Osteocyte (in vitro differentiated cells): Measurements from ENCODE around the gene ULK2. TPM values are rescaled to one million over a fixed set of nuclear protein-coding genes. Genes with fewer than 3 reads are reported as not detected.

Experiments used
- DNase-seq: peaks from one replicate; pipeline ENCODE4 v3.0.0; 2021; ENCODE audit warnings: mixed read lengths; ENCODE audit not compliant: unreplicated experiment; ENCODE audit errors: extremely low spot score
- H3K27ac Mint-ChIP-seq: one replicate; pipeline ENCODE4 v1.8.0; 2021; ENCODE audit warnings: mild to moderate bottlenecking, mixed read lengths; ENCODE audit not compliant: unreplicated experiment
- H3K27me3 Mint-ChIP-seq: one replicate; pipeline ENCODE4 v1.8.0; 2021; ENCODE audit warnings: mixed read lengths; ENCODE audit not compliant: unreplicated experiment
- H3K36me3 Mint-ChIP-seq: one replicate; pipeline ENCODE4 v1.8.0; 2021; ENCODE audit warnings: mixed read lengths; ENCODE audit not compliant: unreplicated experiment
- H3K4me1 Mint-ChIP-seq: one replicate; pipeline ENCODE4 v1.8.0; 2021; ENCODE audit warnings: mixed read lengths; ENCODE audit not compliant: unreplicated experiment
- H3K4me3 Mint-ChIP-seq: one replicate; pipeline ENCODE4 v1.8.0; 2021; ENCODE audit warnings: mild to moderate bottlenecking, moderate library complexity, mixed read lengths; ENCODE audit not compliant: unreplicated experiment
- H3K9me3 Mint-ChIP-seq: one replicate; pipeline ENCODE4 v1.8.0; 2021; ENCODE audit warnings: mixed read lengths; ENCODE audit not compliant: unreplicated experiment
- long read RNA-seq: library from polyadenylated mRNA; unstranded; transcript quantifications from one replicate; pipeline ENCODE4 v2.0.0, GENCODE V29; 2021
- total RNA-seq: library from RNA; stranded (reverse); gene quantifications from 2 replicates; pipeline ENCODE4 v1.2.1, GENCODE V29; 2021
- TF ChIP-seq, protein P1 (sequence below): fragments of 200-600 bp; sonication (generic); IDR thresholded peaks from 2 replicates; pipeline ENCODE4 v1.5.0; 2021; ENCODE audit warnings: antibody characterized with exemption, mild to moderate bottlenecking, moderate library complexity

Gene ULK2
- total RNA-seq: 32.6 and 33.3 TPM in 2 replicates
- long read RNA-seq, partial matches to known transcripts: 24 of 26 reads
- long read RNA-seq, other reads (novel, unspliced or antisense): 2 of 26 reads

DNA sequence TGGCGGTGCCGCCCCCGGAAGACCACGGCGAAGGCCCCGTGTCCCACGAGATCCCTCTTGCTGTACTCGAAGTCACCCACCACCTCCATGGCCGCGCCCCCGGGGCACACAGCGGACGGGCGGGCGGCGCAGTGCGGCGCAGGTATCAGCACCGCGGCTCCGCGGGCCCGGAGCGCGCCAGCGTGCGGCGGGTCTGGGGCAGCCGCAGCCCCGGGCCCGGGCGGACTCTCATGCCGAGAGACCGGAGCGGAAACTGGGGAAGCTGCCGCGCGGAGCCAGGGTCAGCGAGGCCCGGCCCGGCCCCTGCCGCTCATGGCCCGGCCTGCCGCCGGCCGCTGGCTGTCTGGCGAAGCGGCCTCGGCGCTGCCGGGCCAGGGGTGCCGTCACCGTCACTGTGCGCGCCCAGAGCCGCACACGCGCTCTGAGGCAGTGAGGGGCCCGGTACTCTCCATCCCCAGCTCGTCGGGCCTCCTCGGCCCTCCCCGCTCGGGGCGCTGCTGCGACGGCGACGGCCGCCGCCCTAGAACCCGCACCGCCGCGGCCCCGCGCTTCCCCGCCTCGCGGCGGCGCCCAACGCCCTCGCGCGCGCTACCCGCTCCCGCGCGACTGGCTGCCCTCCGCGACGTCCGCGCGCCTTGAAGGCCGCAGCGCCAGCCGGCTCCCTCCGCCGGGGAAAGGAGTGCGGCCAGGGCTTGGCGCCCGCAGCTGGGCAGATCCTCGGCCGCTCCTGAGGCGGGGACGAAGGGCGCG, at the start of gene ULK2:
Gene ULK2, minus strand, starts transcription at position 608 of the 750 bp plus-strand sequence. Its CDS starts 519 bp downstream, at position 89.
- DNase-seq: peak; percentile 90
- TF ChIP-seq, protein P1, sequence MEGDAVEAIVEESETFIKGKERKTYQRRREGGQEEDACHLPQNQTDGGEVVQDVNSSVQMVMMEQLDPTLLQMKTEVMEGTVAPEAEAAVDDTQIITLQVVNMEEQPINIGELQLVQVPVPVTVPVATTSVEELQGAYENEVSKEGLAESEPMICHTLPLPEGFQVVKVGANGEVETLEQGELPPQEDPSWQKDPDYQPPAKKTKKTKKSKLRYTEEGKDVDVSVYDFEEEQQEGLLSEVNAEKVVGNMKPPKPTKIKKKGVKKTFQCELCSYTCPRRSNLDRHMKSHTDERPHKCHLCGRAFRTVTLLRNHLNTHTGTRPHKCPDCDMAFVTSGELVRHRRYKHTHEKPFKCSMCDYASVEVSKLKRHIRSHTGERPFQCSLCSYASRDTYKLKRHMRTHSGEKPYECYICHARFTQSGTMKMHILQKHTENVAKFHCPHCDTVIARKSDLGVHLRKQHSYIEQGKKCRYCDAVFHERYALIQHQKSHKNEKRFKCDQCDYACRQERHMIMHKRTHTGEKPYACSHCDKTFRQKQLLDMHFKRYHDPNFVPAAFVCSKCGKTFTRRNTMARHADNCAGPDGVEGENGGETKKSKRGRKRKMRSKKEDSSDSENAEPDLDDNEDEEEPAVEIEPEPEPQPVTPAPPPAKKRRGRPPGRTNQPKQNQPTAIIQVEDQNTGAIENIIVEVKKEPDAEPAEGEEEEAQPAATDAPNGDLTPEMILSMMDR: peak; percentile 11
- no peaks in the 10 kb centered on the region for H3K27me3 Mint-ChIP-seq
- peak within 1 kb of the TSS; percentile 88 for H3K4me3 Mint-ChIP-seq
- peak within 1 kb of the TSS; percentile 69 for H3K27ac Mint-ChIP-seq
- peaks cover 6% of the 10 kb centered on the region for H3K36me3 Mint-ChIP-seq
- H3K4me1 Mint-ChIP-seq: peaks cover 16% of the 10 kb centered on the region
- H3K9me3 Mint-ChIP-seq: no peaks in the 10 kb centered on the region

- H3K27me3 Mint-ChIP-seq: no peaks in the 10 kb centered on the region
- H3K4me3 Mint-ChIP-seq: no peak overlapping the region
- no peak for DNase-seq
- H3K4me1 Mint-ChIP-seq: no peaks in the 10 kb centered on the region
- no peak overlapping the region for H3K27ac Mint-ChIP-seq
- TF ChIP-seq, protein P1: no peak
- no peaks in the 10 kb centered on the region for H3K9me3 Mint-ChIP-seq
- H3K36me3 Mint-ChIP-seq: peaks cover 49% of the 10 kb centered on the region
Observed at GRCh38 chr17:19915245-19915978, 47.7 kb upstream of the ULK2 start.

GRCh38 chr17:19911033-19911432, 43.3 kb upstream of the ULK2 start:
- no peak for DNase-seq
- Mint-ChIP-seq H3K4me1 (no peaks in the 10 kb centered on the region), H3K9me3 (no peaks in the 10 kb centered on the region), H3K36me3 (peaks cover 54% of the 10 kb centered on the region), H3K4me3 (no peak overlapping the region), H3K27me3 (no peaks in the 10 kb centered on the region), H3K27ac (no peak overlapping the region)
- TF ChIP-seq, protein P1: no peak

DNA sequence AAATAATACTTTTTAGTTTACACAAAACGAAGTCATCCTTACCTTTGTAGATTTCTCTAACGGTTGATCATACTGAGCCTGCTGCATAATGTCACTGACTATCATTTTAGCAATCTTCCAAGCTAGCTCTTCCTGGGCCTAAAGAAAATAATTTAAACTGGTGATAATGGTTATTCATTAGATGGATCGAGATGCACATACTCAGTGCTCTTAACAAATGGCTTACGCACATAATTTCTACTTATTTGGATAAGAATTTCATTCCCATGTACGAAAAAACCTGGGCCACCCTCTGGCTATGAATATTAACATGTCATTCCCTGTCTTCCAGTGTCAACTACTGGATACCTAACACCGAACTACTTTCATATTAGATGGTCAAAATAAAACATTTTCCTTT, 41.4 kb upstream of the ULK2 start:
- TF ChIP-seq, protein P1: no peak
- Mint-ChIP-seq H3K4me1 (no peaks in the 10 kb centered on the region), H3K36me3 (peaks cover 51% of the 10 kb centered on the region), H3K27ac (no peak overlapping the region), H3K4me3 (no peak overlapping the region), H3K27me3 (no peaks in the 10 kb centered on the region), H3K9me3 (no peaks in the 10 kb centered on the region)
- DNase-seq: no peak

- no peaks in the 10 kb centered on the region for H3K27me3 Mint-ChIP-seq
- peak; percentile 64 for DNase-seq
- TF ChIP-seq, protein P1: no peak
- no peaks in the 10 kb centered on the region for H3K4me1 Mint-ChIP-seq
- no peak overlapping the region for H3K4me3 Mint-ChIP-seq
- H3K36me3 Mint-ChIP-seq: peaks cover 39% of the 10 kb centered on the region
- H3K9me3 Mint-ChIP-seq: no peaks in the 10 kb centered on the region
- no peak overlapping the region for H3K27ac Mint-ChIP-seq
Observed at GRCh38 chr17:19905502-19905901, 37.8 kb upstream of the ULK2 start.
